Fibroblast of skin of abdomen (primary cell): ENCODE measurements around the gene INSL3.
"Not testable (repeated sequence)": the region's sequence is repeated elsewhere in the genome, so short reads cannot be mapped to it uniquely, and the experiment has no call there.

ENCODE experiments used
- DNase-seq: peaks from one replicate; pipeline ENCODE4 v3.0.0-alpha.2; 2013

The INSL3 gene

GRCh38 chr19:17783721-17784120, 37.6 kb downstream of the INSL3 start:
- DNase-seq, result not testable (repeated sequence)

- no peak for DNase-seq
These were observed 40.5 kb downstream of the INSL3 start for GRCh38 chr19:17780781-17781180.

GRCh38 chr19:17778968-17779929, 42.1 kb downstream of the INSL3 start:
- DNase-seq, result peak; percentile 33

GRCh38 chr19:17778251-17778967, 42.9 kb downstream of the INSL3 start:
- DNase-seq, result peak; percentile 15

- not testable (repeated sequence) for DNase-seq
These were observed 43.5 kb downstream of the INSL3 start for GRCh38 chr19:17777840-17778239.

- no peak for DNase-seq
These were observed 45.1 kb downstream of the INSL3 start for GRCh38 chr19:17775991-17776803.

- DNase-seq, result no peak
These were observed 45.9 kb downstream of the INSL3 start for GRCh38 chr19:17775245-17775927.

- peak; percentile 20 for DNase-seq
These were observed 49.1 kb downstream of the INSL3 start for GRCh38 chr19:17772172-17772571.

GRCh38 chr19:17770613-17771012, 50.7 kb downstream of the INSL3 start:
- DNase-seq, result no peak

- no peak for DNase-seq
These were observed 53.8 kb downstream of the INSL3 start for GRCh38 chr19:17767559-17767958.

- DNase-seq, result peak; percentile 74
These were observed 54.7 kb downstream of the INSL3 start for GRCh38 chr19:17766543-17767131.
